Measurements from ENCODE around the gene EDDM13. TPM values are rescaled to one million over a fixed set of nuclear protein-coding genes. Genes with fewer than 3 reads are reported as not detected.

EDDM13 gene
- total RNA-seq, 1 donor from 2014 or later, result not detected

DNA sequence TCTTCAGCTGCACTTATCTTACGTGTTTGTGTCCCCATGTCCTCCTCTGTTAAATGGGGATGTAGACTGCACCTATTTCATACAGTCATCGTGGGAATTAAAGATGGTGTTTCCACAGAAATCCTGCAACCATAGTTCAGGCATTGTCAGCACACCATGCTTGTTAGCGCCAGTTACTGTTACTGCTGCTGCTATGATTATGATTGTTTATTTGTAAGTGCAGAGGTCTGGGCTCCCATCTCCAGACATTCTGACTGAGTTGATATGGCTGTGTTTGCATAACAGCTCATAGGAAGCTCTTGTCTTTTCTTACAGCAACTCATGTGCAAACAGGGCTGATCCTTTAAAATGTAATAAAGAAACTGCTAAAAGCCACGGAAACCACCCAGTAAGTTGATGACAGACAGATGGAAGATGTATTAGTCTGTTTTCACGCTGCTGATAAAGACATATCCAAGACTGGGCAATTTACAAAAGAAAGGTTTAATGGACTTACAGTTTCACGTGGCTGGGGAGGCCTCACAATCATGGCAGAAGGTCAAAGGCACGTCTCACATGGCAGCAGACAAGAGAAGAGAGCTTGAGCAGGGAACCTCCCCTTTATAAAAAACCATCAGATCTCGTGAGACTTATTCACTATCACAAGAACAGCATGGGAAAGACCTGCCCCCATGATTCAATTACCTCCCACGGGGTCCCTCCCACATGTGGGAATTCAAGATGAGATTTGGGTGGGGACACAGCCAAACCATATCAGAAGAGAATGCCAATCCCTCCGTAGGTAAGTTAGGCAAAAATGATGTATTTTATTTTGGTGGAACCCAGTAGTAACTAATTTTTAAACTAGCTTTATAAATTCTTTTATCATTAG, 40.5 kb downstream of the EDDM13 start:
- TF ChIP-seq, protein P1, sequence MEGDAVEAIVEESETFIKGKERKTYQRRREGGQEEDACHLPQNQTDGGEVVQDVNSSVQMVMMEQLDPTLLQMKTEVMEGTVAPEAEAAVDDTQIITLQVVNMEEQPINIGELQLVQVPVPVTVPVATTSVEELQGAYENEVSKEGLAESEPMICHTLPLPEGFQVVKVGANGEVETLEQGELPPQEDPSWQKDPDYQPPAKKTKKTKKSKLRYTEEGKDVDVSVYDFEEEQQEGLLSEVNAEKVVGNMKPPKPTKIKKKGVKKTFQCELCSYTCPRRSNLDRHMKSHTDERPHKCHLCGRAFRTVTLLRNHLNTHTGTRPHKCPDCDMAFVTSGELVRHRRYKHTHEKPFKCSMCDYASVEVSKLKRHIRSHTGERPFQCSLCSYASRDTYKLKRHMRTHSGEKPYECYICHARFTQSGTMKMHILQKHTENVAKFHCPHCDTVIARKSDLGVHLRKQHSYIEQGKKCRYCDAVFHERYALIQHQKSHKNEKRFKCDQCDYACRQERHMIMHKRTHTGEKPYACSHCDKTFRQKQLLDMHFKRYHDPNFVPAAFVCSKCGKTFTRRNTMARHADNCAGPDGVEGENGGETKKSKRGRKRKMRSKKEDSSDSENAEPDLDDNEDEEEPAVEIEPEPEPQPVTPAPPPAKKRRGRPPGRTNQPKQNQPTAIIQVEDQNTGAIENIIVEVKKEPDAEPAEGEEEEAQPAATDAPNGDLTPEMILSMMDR (IDR thresholded peaks at IDR 0.05), result no peak
- no peaks in the 10 kb centered on the region for H3K27me3 ChIP-seq
- H3K4me3 ChIP-seq, result no peak overlapping the region
- no peak overlapping the region for H3K27ac ChIP-seq
- H3K4me1 ChIP-seq, result peaks cover 0 to 6% of the 10 kb centered on the region in 2 donors
- intact Hi-C loops (cut with DNase I), result loop anchor here (10.0 kb wide), 5 partner anchors 522 to 1868 kb away; partner anchors contain the start of genes LENG8, UBE2S, ZIK1 and ZNF329
- no peaks in the 10 kb centered on the region for H3K9me3 ChIP-seq
- no peak for DNase-seq (ENCODE audit: low spot score in 2 of 2)
- H3K36me3 ChIP-seq, result no peaks in the 10 kb centered on the region

DNA sequence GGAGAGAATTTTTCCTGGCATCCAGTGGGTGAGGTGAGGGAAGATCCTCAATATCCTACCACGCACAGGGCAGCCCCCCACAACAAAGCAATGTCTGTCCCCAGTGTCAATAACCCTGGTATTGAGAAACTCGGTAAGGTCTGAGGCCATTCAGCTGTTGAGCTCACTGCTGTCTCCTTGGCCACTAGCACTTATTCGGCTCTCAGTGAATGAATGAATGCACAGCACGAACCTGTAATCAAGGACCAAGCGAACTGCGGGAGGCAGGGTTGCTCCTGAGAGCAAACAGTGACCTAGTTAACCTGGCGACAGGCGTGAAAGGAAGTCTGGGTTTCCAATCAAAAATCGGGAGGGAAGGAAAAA, 41.5 kb downstream of the EDDM13 start:
- Histone ChIP-seq H3K9me3 (no peaks in the 10 kb centered on the region), H3K36me3 (no peaks in the 10 kb centered on the region), H3K27me3 (no peaks in the 10 kb centered on the region), H3K4me3 (peak overlapping the region; percentile 72 to 86), H3K27ac (peak overlapping the region; percentile 91 to 98), H3K4me1 (peaks cover 0 to 6% of the 10 kb centered on the region in 2 donors)
- TF ChIP-seq, protein P1 (IDR thresholded peaks at IDR 0.05), result no peak
- intact Hi-C loops (cut with DNase I), result loop anchor here (1.0 to 10.0 kb wide), 11 partner anchors 55 to 1869 kb away; partner anchors contain the start of genes LENG8, UBE2S, ZIK1 and ZNF329
- peak in 1 of 2 donors; percentile 67 for DNase-seq (ENCODE audit: low spot score in 2 of 2)

DNA sequence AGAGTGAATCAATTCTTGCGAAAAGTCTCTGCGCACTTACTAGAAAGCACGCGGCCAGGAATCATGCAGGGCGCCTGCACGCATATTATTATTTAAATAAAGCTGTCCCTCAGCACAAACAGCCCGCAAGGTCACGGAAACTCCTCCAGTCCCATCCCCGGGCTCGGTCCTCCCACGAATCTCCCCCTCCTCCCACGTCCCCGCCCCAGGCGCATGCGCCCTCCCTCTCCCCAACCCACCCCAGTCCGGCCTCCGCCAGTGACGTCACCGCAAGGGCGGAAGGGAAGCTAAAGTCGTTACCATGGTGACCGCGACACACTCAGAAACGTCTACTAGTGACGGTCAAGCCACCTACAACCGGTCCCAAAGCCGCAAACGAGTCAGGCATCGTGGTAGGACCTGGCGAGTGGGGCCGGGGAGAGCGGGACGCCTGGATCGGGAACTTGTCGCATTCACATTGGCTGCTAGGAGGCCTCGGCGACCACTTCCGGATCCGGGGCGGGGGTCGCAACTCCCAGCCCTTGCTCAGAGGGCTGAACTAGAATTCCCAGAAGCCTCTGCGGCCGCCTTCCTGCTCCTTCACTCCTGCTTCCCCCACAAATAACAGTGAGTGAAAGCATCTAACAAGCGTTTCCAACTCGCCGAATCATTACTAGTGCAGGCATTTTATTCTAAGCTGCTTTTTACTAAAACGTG, 42.0 kb downstream of the EDDM13 start, which contains the start of gene ZSCAN5A:
ZSCAN5A (minus strand) TSS at position 459 of the 696 bp plus-strand sequence. CDS start 89,793 bp downstream, outside the sequence.
- Histone ChIP-seq H3K9me3 (no peaks in the 10 kb centered on the region), H3K27ac (peak within 1 kb of the TSS; percentile 91 to 98), H3K36me3 (no peaks in the 10 kb centered on the region), H3K4me3 (peak within 1 kb of the TSS; percentile 72 to 86), H3K27me3 (no peaks in the 10 kb centered on the region), H3K4me1 (peaks cover 0 to 6% of the 10 kb centered on the region in 2 donors)
- intact Hi-C loops (cut with DNase I), result loop anchor here (1.0 to 10.0 kb wide), 11 partner anchors 54 to 1870 kb away; partner anchors contain the start of genes LENG8, UBE2S, ZIK1 and ZNF329
- TF ChIP-seq, protein P1 (IDR thresholded peaks at IDR 0.05), result no peak
- DNase-seq (ENCODE audit: low spot score in 2 of 2), result peak; percentile 87 to 98

DNA sequence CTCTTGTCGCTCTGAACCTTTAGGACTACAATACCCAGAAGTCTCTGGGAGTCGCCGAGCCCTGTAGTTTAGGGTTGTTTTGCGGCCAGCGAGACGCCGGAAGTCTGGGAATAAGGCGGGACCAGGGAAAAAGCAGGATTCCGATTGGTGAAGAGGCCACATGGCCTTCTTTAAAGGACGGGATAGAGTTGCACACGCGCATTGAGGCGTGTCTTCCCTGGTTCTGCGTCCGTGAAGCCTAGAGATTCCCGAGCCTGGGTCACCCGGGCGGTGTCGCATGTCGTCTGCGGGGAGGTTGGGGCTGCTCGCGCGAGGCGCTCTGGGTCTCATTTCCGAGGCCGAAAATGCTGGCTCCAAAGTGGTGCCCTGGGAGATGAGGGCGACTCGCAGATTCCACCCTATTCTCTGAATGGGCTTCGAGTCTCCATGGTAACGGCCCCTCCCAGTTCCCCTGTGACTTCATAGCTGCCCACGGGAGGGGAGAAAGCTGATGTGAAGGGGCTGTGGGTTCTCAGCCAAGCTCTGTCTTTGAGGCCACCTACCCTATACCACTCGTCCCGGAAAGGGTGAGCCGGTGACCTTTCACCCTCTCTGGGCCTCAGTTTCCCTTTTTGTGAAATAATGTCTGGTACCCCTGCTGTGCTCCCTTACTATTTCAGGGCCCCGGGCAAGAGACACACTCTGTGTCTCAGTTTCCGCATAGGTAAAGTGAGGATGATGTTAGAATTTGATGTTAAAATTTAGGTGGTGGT, 42.7 kb downstream of the EDDM13 start:
- H3K27me3 ChIP-seq, result no peaks in the 10 kb centered on the region
- H3K36me3 ChIP-seq, result no peaks in the 10 kb centered on the region
- peak overlapping the region; percentile 72 to 86 for H3K4me3 ChIP-seq
- intact Hi-C loops (cut with DNase I), result loop anchor here (2.0 to 10.0 kb wide), 8 partner anchors 54 to 1870 kb away; partner anchors contain the start of genes LENG8, UBE2S, ZIK1 and ZNF329
- peak; percentile 92 to 97 for DNase-seq (ENCODE audit: low spot score in 2 of 2)
- H3K9me3 ChIP-seq, result no peaks in the 10 kb centered on the region
- H3K27ac ChIP-seq, result peak overlapping the region; percentile 91 to 98
- H3K4me1 ChIP-seq, result peaks cover 0 to 6% of the 10 kb centered on the region in 2 donors
- TF ChIP-seq, protein P1 (IDR thresholded peaks at IDR 0.05), result no peak

DNA sequence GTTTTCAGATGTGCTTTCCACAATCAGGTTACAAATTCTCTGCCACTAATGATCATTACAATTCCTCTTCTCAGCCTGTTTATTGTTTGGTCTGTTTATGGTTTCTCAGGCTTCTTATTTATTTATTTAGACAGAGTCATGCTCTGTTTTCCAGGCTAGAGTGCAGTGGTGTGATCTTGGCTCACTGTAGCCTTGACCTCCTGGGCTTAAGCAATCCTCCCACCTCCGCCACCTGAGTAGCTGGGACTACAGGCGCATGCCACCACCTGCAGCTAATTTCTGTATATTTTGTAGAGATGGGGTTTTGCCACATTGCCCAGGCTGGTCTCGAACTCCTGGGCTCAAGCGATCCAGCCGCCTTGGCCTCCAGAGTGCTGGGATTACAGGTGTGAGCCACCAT, 44.2 kb downstream of the EDDM13 start:
- peaks cover 0 to 4% of the 10 kb centered on the region in 2 donors for H3K9me3 ChIP-seq
- TF ChIP-seq, protein P1 (IDR thresholded peaks at IDR 0.05), result no peak
- DNase-seq (ENCODE audit: low spot score in 2 of 2), result no peak
- intact Hi-C loops (cut with DNase I), result loop anchor here (10.0 kb wide), 5 partner anchors 518 to 1872 kb away; partner anchors contain the start of genes LENG8, UBE2S, ZIK1 and ZNF329
- no peak overlapping the region for H3K27ac ChIP-seq
- peaks cover 0 to 6% of the 10 kb centered on the region in 2 donors for H3K4me1 ChIP-seq
- no peak overlapping the region for H3K4me3 ChIP-seq
- H3K27me3 ChIP-seq, result no peaks in the 10 kb centered on the region
- H3K36me3 ChIP-seq, result no peaks in the 10 kb centered on the region
